Ovary (tissue), 3 donors: ENCODE results near the gene CKS1B.

Experiments used
- CTCF ChIP-seq, 3 donors: fragments of 450-650 bp in 2 of 3; fragments of 200-600 bp in 1 of 3; IDR thresholded peaks; one replicate each; pipeline versions ENCODE4 v1.5.1 to v1.8.0; 2016 to 2022; ENCODE audit warnings: antibody characterized with exemption in 3 of 3, mild to moderate bottlenecking in 1 of 3
- EP300 ChIP-seq: sonication (generic); formaldehyde crosslinking; IDR thresholded peaks from one replicate; pipeline ENCODE4 v1.6.1; 2017; ENCODE audit warnings: antibody characterized with exemption
- POLR2A ChIP-seq: fragments of 450-650 bp; IDR thresholded peaks from one replicate; pipeline ENCODE4 v1.6.1; 2017; ENCODE audit warnings: antibody characterized with exemption, mild to moderate bottlenecking, moderate library complexity
- donor health status: DM: no; HTN: no; CAD: no.

- no peak for TF ChIP-seq CTCF (IDR thresholded peaks at IDR 0.05)
- TF ChIP-seq EP300, result no peak
- no peak for TF ChIP-seq POLR2A
Observed at GRCh38 chr1:155016231-155016831, 41.9 kb downstream of the CKS1B start.
